Fibroblast of mammary gland (primary cell): ENCODE results near the gene RAPGEF4.

Experiments used
- DNase-seq: peaks from one replicate; pipeline ENCODE4 v3.0.0-alpha.2; 2010; ENCODE audit warnings: low read depth
- H3K4me3 ChIP-seq: 2 replicates; pipeline ENCODE4 v1.5.1; 2011; ENCODE audit warnings: low read depth, mild to moderate bottlenecking, low read length, moderate library complexity; ENCODE audit not compliant: control insufficient read depth
- TF ChIP-seq, protein P1 (sequence below): conservative IDR thresholded peaks from 2 replicates; pipeline ENCODE4 v1.5.1; 2011; ENCODE audit warnings: low read depth, low read length, inconsistent platforms; ENCODE audit not compliant: control insufficient read depth, insufficient read depth

RAPGEF4 gene

DNA sequence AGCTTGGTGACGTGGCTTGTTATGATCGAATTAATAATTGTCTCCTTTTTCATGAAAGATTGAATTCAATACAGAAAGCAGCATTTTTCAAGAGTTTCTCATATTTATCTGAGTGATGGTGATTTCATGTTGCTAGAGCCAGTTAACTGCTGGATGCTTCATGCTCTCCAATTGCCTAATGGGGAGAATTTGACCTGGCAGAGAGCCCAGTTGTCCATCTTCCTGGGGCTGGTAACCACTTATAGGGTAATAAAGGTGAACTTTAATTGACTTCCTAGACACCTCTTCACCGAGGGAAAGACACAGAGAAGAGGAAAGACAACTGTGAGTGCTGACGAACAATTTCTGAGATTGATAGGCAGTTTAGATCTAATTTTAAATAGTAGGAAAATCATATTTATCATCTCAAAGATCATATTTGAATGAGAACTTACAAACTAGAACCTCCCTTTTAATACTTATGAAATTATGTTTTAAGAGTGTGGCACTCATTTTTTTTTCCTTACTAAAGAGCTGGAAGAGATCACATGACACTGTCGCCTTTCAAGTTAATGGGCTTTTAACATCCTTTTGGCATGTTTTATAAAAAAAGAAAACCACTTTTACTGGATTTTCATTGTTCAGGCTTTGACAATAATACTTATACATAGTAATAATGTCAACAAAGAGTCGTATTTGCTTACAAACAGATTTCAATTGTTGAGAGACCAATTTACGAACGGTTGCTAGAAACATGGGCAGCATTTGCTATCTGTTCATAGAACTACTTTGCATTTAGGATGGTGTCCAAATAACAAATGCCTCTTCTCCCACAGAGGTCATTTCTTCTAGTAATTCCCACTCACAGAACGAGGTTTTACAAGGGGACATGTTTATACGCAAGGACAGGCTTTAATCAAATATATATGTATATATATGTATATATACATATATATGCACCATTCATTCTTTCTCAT, 153.3 kb downstream of the RAPGEF4 start:
- TF ChIP-seq, protein P1, sequence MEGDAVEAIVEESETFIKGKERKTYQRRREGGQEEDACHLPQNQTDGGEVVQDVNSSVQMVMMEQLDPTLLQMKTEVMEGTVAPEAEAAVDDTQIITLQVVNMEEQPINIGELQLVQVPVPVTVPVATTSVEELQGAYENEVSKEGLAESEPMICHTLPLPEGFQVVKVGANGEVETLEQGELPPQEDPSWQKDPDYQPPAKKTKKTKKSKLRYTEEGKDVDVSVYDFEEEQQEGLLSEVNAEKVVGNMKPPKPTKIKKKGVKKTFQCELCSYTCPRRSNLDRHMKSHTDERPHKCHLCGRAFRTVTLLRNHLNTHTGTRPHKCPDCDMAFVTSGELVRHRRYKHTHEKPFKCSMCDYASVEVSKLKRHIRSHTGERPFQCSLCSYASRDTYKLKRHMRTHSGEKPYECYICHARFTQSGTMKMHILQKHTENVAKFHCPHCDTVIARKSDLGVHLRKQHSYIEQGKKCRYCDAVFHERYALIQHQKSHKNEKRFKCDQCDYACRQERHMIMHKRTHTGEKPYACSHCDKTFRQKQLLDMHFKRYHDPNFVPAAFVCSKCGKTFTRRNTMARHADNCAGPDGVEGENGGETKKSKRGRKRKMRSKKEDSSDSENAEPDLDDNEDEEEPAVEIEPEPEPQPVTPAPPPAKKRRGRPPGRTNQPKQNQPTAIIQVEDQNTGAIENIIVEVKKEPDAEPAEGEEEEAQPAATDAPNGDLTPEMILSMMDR: no peak
- no peak overlapping the region for H3K4me3 ChIP-seq
- no peak for DNase-seq

DNA sequence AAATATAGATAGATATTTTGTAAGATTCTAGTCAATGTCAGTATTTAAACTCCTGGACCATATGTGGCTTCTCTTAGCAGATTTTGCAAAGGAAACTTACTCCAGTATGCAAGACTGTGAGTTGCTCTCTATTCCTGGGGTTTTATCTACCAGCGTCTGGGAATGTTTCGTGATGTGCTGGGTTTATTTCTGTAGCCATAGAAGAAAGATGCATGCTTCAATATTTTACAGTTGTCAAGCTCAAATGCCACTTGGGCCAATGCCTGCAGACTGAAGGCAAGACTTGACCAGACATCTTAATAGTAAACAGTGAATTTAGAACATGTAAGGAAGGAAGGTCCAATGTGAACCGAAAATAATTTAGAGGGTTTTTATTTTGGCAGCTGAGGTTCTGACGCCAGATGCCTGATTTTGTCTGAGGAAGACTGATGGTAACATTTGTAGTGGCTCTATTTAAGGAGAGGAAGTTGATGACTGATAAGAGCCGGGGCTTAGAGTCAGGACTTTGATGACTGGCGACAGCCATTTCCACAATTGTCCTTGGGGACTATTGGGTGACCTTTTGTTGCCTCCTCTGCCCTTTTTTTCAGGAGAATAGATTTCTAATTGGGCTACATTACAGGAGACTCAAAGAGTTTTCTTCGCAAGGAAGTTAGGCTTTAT, 154.3 kb downstream of the RAPGEF4 start:
- TF ChIP-seq, protein P1: no peak
- no peak overlapping the region for H3K4me3 ChIP-seq
- no peak for DNase-seq

DNA sequence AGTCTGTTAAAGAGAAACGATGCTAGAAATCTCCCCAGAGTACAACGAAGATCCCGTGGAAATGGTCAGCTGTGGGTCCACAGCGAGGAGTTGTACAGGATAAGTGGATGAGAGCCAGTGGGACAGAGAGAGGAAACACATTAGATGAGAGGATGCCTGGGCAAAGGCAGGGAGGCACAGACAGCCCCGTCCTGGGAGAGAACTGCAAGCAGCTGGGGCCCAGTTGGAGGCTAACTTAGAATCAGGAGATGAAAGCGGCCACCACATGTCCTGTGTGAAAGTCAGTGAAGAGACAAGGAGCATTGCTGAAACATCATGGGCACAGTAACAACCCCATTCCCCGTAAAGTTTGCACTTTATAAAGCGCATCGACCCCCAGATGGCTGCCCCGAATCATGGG, 157.5 kb downstream of the RAPGEF4 start:
- TF ChIP-seq, protein P1: no peak
- DNase-seq: no peak
- H3K4me3 ChIP-seq: no peak overlapping the region

DNA sequence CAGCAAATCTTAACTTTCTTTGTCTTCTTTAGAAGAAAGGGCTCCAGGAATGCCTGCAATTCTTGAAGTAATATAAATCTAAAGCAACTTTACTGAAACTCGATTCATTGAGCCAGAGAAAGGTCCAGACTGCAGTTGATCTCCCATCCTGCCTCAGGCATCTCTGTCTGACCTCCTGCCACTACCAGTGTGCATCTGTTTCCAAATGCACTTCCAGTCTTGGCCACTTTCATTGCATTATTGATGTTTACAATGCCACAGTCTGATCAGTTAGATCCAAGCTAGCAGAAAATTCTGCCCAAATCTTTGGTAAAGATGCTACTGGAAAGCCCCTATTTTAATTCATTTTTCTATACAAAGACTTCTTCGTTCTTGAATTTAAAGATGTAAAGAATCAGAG, 158.0 kb downstream of the RAPGEF4 start:
- no peak for DNase-seq
- TF ChIP-seq, protein P1: no peak
- H3K4me3 ChIP-seq: no peak overlapping the region

DNA sequence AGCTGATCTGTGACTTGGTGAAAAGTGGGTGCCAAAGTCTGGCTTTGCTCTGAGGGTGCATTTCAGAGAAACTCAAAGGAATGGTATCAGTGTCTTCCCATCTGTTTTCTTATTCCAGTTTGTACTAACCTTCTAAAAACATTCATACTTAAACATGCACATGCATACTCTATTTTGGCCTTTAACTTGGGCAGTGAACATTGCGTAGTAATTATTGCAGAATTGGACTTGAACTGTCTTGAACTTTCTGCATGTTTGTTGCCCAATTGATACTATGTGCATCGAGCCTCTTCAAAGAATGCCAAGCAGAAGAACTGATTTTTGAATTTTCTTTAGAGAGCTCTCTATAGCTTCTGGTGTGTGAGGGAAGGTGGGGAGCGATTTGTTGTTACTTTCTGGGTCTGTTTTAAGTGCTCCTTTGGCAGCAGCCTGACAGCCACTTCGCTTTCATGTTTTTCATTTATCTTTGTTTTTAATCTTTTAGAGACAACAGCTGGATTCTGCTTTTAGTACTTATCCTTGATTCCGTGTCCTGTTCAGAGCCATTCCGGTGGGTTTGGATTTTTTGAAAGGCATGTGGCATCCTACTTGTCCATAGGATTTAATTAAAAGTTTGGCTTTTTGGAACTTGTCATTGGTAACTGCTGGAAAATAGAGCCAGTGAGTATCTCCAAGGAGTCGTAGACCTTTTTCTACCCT, 159.2 kb downstream of the RAPGEF4 start:
- DNase-seq: no peak
- TF ChIP-seq, protein P1: no peak
- H3K4me3 ChIP-seq: no peak overlapping the region

DNA sequence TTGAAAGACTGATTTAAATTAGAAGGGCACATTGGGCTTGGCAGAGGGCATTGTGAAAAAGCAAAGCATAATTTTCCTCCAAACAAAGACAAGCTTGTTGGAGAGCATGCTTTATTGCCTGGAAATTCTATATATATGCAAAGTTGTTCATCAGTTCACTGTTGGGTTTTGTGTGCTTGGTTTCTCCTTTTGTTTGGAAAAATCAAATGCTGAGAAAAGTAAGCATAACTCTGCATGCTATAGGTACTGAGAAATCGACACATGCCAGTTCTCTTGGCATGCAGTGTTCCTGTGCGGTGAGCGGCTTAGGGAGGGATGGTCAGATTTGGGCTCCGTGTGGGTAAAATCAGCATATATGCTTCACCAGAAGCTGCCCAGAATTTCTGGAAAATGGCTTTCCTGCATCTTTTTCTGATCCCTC, 161.0 kb downstream of the RAPGEF4 start:
- no peak overlapping the region for H3K4me3 ChIP-seq
- DNase-seq: no peak
- TF ChIP-seq, protein P1: no peak
